GM19193 (cell line): Measurements from ENCODE around the gene MFNG.

Experiments used
- POLR2A ChIP-seq: IDR thresholded peaks from 4 replicates; pipeline ENCODE4 v1.6.1; 2011; ENCODE audit not compliant: insufficient read depth, insufficient read length; ENCODE audit errors: extremely low read depth

The MFNG gene

GRCh38 chr22:37488337-37489135 lies 2.4 kb upstream of the MFNG start:
- no peak for TF ChIP-seq POLR2A

- no peak for TF ChIP-seq POLR2A
Observed at GRCh38 chr22:37487571-37487970, 1.4 kb upstream of the MFNG start.

GRCh38 chr22:37487129-37487528 lies 945 bp upstream of the MFNG start:
- TF ChIP-seq POLR2A = no peak

GRCh38 chr22:37485395-37486223 lies 575 bp downstream of the MFNG start:
- no peak for TF ChIP-seq POLR2A

- TF ChIP-seq POLR2A = peak; percentile 68
Observed at GRCh38 chr22:37484480-37485394, 1.4 kb downstream of the MFNG start.

- no peak for TF ChIP-seq POLR2A
Observed at GRCh38 chr22:37483050-37483449, 3.1 kb downstream of the MFNG start.

GRCh38 chr22:37482244-37482643 lies 3.9 kb downstream of the MFNG start:
- TF ChIP-seq POLR2A = no peak

- no peak for TF ChIP-seq POLR2A
Observed at GRCh38 chr22:37481347-37481907, 4.8 kb downstream of the MFNG start.

- no peak for TF ChIP-seq POLR2A
Observed at GRCh38 chr22:37480387-37481346, 5.5 kb downstream of the MFNG start.

GRCh38 chr22:37479196-37479595 lies 7.0 kb downstream of the MFNG start:
- TF ChIP-seq POLR2A = no peak

- TF ChIP-seq POLR2A = no peak
Observed at GRCh38 chr22:37476389-37477329, 9.5 kb downstream of the MFNG start.

- TF ChIP-seq POLR2A = no peak
Observed at GRCh38 chr22:37474447-37475090, 11.6 kb downstream of the MFNG start.
